K562 (cell line): ENCODE results near the gene TMEM126B. TPM values are rescaled to one million over a fixed set of nuclear protein-coding genes. Genes with fewer than 3 reads are reported as not detected.

Source experiments
- CLOCK ChIP-seq: fragments of 250-450 bp; sonication (Bioruptor Pico); IDR thresholded peaks from 2 replicates; pipeline ENCODE4 v1.4.0; 2020; ENCODE audit warnings: mild to moderate bottlenecking, moderate library complexity, borderline replicate concordance
- CXXC5 ChIP-seq: fragments of 250-450 bp; sonication (Bioruptor Pico); IDR thresholded peaks from 2 replicates; pipeline ENCODE4 v1.8.0; 2022; ENCODE audit warnings: inconsistent platforms, mild to moderate bottlenecking, moderate library complexity
- E2F5 ChIP-seq: sonication (generic); formaldehyde crosslinking; IDR thresholded peaks from 2 replicates; pipeline ENCODE4 v1.8.0; 2022; ENCODE audit warnings: mild to moderate bottlenecking, missing genetic modification reagents
- EGR1 ChIP-seq: fragments of 450-650 bp; conservative IDR thresholded peaks from 2 replicates; pipeline ENCODE4 v1.6.1; 2017; ENCODE audit warnings: mild to moderate bottlenecking
- ETV6 ChIP-seq, 3 experiments: fragments of 150-350 bp in 1 of 3; sonication (generic) in 1 of 3; formaldehyde crosslinking in 1 of 3; IDR thresholded peaks; 2 replicates each; pipeline versions ENCODE4 v1.6.1 to v1.8.0; 2014 to 2022; ENCODE audit warnings: borderline replicate concordance in 2 of 3, low read depth in 2 of 3, antibody characterized with exemption in 1 of 3, low read length in 1 of 3, mild to moderate bottlenecking in 1 of 3, missing genetic modification reagents in 1 of 3
- FOXJ2 ChIP-seq: fragments of 200-800 bp; sonication (Bioruptor generic); IDR thresholded peaks from 2 replicates; pipeline ENCODE4 v1.6.1; 2016; ENCODE audit warnings: missing genetic modification characterization, missing compliant biosample characterization
- FOXP1 ChIP-seq: sonication (generic); formaldehyde crosslinking; IDR thresholded peaks from 2 replicates; pipeline ENCODE4 v1.8.0; 2022; ENCODE audit warnings: mild to moderate bottlenecking, missing genetic modification reagents
- JUND ChIP-seq, 2 experiments: IDR thresholded peaks; 2 replicates in 1 of 2; 3 replicates in 1 of 2; pipeline ENCODE4 v1.6.1; 2011; ENCODE audit warnings: borderline replicate concordance in 2 of 2, low read depth in 2 of 2, low read length in 2 of 2, improper control_type of control experiment in 1 of 2, missing biosample characterization in 1 of 2, missing genetic modification characterization in 1 of 2, missing genetic modification reagents in 1 of 2
- MTF1 ChIP-seq: fragments of 250-450 bp; sonication (Bioruptor Pico); IDR thresholded peaks from 2 replicates; pipeline ENCODE4 v1.9.0; 2021; ENCODE audit warnings: moderate library complexity, mild to moderate bottlenecking, inconsistent platforms, borderline replicate concordance
- NFRKB ChIP-seq: fragments of 450-650 bp; IDR thresholded peaks from 2 replicates; pipeline ENCODE4 v1.6.1; 2016; ENCODE audit warnings: low read depth
- NFXL1 ChIP-seq: fragments of 450-650 bp; formaldehyde crosslinking; IDR thresholded peaks from 2 replicates; pipeline ENCODE4 v1.4.0; 2021; ENCODE audit warnings: mild to moderate bottlenecking
- RHOXF2B ChIP-seq: fragments of 250-450 bp; sonication (Bioruptor Pico); conservative IDR thresholded peaks from 2 replicates; pipeline ENCODE4 v1.5.1; 2021
- SMAD3 ChIP-seq: fragments of 450-650 bp; formaldehyde crosslinking; conservative IDR thresholded peaks from 2 replicates; pipeline ENCODE4 v1.4.0; 2020; ENCODE audit warnings: mild to moderate bottlenecking
- TOE1 ChIP-seq, 2 experiments: fragments of 450-650 bp in 1 of 2; sonication (generic) in 1 of 2; formaldehyde crosslinking in 1 of 2; IDR thresholded peaks; 2 replicates each; pipeline versions ENCODE4 v1.7.1 to v1.8.0; 2016 to 2022; ENCODE audit warnings: borderline replicate concordance in 2 of 2, mild to moderate bottlenecking in 2 of 2, antibody characterized with exemption in 1 of 2, inconsistent platforms in 1 of 2, low read depth in 1 of 2, missing genetic modification reagents in 1 of 2, moderate library complexity in 1 of 2
- ZBTB9 ChIP-seq: fragments of 450-650 bp; formaldehyde crosslinking; IDR thresholded peaks from 2 replicates; pipeline ENCODE4 v1.4.0; 2020; ENCODE audit warnings: mild to moderate bottlenecking, moderate library complexity
- ZEB2 ChIP-seq: fragments of 450-650 bp; IDR thresholded peaks from 2 replicates; pipeline ENCODE4 v1.6.1; 2016
- ZFP91 ChIP-seq: sonication (generic); formaldehyde crosslinking; IDR thresholded peaks from 2 replicates; pipeline ENCODE4 v1.8.0; 2022; ENCODE audit warnings: mild to moderate bottlenecking, missing genetic modification reagents
- ZNF133 ChIP-seq: fragments of 250-450 bp; sonication (Bioruptor Pico); IDR thresholded peaks from 2 replicates; pipeline ENCODE4 v1.4.0; 2020; ENCODE audit warnings: mild to moderate bottlenecking
- ZNF699 ChIP-seq: fragments of 250-450 bp; sonication (Bioruptor Pico); IDR thresholded peaks from 2 replicates; pipeline ENCODE4 v1.8.0; 2021; ENCODE audit warnings: mild to moderate bottlenecking, moderate library complexity; ENCODE audit not compliant: insufficient replicate concordance
- polyA plus RNA-seq, 8 experiments: library from polyadenylated mRNA; depleted of rRNA in 4 of 8; stranded (reverse) in 5 of 8; unstranded in 3 of 8; fragments of >200 nt; fragmentation: Nextera tagmentation in 2 of 8; fragmentation: Illumina TruSeq in 1 of 8; extraction: Ambion mirVana in 2 of 8; extraction: Trizol in 1 of 8; gene quantifications; 2 replicates each; pipeline versions ENCODE4 v1.2.1 to v1.2.3, GENCODE V29; 2011 to 2014; ENCODE audit warnings: inconsistent platforms in 1 of 8, missing spikeins in 1 of 8
- total RNA-seq, 7 experiments: library from RNA; depleted of rRNA in 6 of 7; stranded (reverse); fragments of >200 nt in 6 of 7; fragmentation: Illumina TruSeq in 2 of 7; extraction: Trizol in 2 of 7; gene quantifications; 2 replicates each; pipeline versions ENCODE4 v1.2.1 to v1.2.3, GENCODE V29; 2011 to 2021; ENCODE audit warnings: low replicate concordance in 1 of 7

TMEM126B gene
- total and polyA plus RNA-seq, 9 of the 15 experiments (the other 6 are each of a cell fraction or from before 2014, with no cell fraction given), result 85.5 to 226 (median 164) TPM

- TF ChIP-seq CXXC5 (CRISPR knock-in tag), result peak; percentile 87
- TF ChIP-seq E2F5 (CRISPR knock-in tag), result peak; percentile 82; the same call in 1 of the 2 replicates
- no peak; the same call in 1 of the 2 replicates for TF ChIP-seq SMAD3 (CRISPR knock-in tag)
- no peak for TF ChIP-seq ZNF699 (CRISPR knock-in tag)
- TF ChIP-seq CLOCK (CRISPR knock-in tag), result no peak
- TF ChIP-seq ETV6 (IDR thresholded peaks at IDR 0.05; ENCODE audit: borderline replicate concordance in 1 of 2, low read depth in 2 of 2, low read length in 1 of 2), result no peak; a peak in 1 of 4 replicates
- no peak for TF ChIP-seq ETV6 (CRISPR knock-in tag; IDR thresholded peaks at IDR 0.05; ENCODE audit: borderline replicate concordance)
- TF ChIP-seq JUND (IDR thresholded peaks at IDR 0.05; ENCODE audit: borderline replicate concordance, low read depth, low read length), result no peak; the same call in 1 of the 2 replicates
- TF ChIP-seq JUND (tag; IDR thresholded peaks at IDR 0.05; ENCODE audit: borderline replicate concordance, low read depth, low read length), result peak; percentile 71; the same call in 2 of the 3 replicates
- TF ChIP-seq NFRKB, result no peak
- TF ChIP-seq MTF1 (CRISPR knock-in tag), result no peak
- TF ChIP-seq EGR1, result peak; percentile 60
- no peak for TF ChIP-seq ZEB2
- TF ChIP-seq FOXP1 (CRISPR knock-in tag), result no peak
- no peak for TF ChIP-seq ZFP91 (CRISPR knock-in tag)
- TF ChIP-seq FOXJ2, result peak; percentile 57; the same call in 1 of the 2 replicates
- TF ChIP-seq TOE1 (IDR thresholded peaks at IDR 0.05; ENCODE audit: borderline replicate concordance), result no peak
- TF ChIP-seq TOE1 (CRISPR knock-in tag; IDR thresholded peaks at IDR 0.05; ENCODE audit: borderline replicate concordance, low read depth), result no peak
- TF ChIP-seq RHOXF2B (CRISPR knock-in tag), result no peak
- TF ChIP-seq NFXL1, result no peak
- TF ChIP-seq ZBTB9, result no peak
- TF ChIP-seq ZNF133 (CRISPR knock-in tag), result no peak
These were observed 36.5 kb downstream of the TMEM126B start, which contains the start of gene CREBZF (continued) for GRCh38 chr11:85664615-85665481.
